ENCODE results near the gene ZC3H7B.

DNA sequence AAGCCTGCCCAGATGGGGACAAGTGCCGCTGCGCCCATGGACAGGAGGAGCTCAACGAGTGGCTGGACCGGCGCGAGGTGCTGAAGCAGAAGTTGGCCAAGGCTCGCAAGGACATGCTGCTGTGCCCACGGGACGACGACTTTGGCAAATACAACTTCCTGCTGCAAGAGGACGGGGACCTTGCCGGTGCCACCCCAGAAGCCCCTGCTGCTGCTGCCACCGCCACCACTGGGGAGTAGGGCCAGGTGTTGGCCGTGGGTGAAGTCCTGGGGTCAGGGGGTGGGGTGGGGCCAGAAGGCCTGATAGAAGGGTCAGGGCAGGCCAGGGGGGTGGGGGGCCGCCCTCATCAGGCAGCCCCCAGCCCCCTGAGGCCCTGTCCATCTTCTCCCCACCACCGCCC, 55.9 kb downstream of the ZC3H7B start:
- TF ChIP-seq, protein P1, sequence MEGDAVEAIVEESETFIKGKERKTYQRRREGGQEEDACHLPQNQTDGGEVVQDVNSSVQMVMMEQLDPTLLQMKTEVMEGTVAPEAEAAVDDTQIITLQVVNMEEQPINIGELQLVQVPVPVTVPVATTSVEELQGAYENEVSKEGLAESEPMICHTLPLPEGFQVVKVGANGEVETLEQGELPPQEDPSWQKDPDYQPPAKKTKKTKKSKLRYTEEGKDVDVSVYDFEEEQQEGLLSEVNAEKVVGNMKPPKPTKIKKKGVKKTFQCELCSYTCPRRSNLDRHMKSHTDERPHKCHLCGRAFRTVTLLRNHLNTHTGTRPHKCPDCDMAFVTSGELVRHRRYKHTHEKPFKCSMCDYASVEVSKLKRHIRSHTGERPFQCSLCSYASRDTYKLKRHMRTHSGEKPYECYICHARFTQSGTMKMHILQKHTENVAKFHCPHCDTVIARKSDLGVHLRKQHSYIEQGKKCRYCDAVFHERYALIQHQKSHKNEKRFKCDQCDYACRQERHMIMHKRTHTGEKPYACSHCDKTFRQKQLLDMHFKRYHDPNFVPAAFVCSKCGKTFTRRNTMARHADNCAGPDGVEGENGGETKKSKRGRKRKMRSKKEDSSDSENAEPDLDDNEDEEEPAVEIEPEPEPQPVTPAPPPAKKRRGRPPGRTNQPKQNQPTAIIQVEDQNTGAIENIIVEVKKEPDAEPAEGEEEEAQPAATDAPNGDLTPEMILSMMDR (IDR thresholded peaks at IDR 0.05; ENCODE audit: low read depth, low read length, poor library complexity, severe bottlenecking): no peak
- no peak for TF ChIP-seq EZH2phosphoT487 (IDR thresholded peaks at IDR 0.05; ENCODE audit: borderline replicate concordance, low read length)

All from DOHH2 (cell line).